GM19468 (cell line): ENCODE measurements around the gene LYSMD4.
"Not testable (repeated sequence)": the region's sequence is repeated elsewhere in the genome, so short reads cannot be mapped to it uniquely, and the experiment has no call there.

Experiments used
- ATAC-seq: cut with Tn5 transposase; IDR thresholded peaks from one replicate; pipeline ENCODE4 v1.9.1; 2021; ENCODE audit warnings: mild to moderate bottlenecking, moderate library complexity, moderate number of reproducible peaks; ENCODE audit not compliant: unreplicated experiment; ENCODE audit errors: extremely low read depth

The LYSMD4 gene

DNA sequence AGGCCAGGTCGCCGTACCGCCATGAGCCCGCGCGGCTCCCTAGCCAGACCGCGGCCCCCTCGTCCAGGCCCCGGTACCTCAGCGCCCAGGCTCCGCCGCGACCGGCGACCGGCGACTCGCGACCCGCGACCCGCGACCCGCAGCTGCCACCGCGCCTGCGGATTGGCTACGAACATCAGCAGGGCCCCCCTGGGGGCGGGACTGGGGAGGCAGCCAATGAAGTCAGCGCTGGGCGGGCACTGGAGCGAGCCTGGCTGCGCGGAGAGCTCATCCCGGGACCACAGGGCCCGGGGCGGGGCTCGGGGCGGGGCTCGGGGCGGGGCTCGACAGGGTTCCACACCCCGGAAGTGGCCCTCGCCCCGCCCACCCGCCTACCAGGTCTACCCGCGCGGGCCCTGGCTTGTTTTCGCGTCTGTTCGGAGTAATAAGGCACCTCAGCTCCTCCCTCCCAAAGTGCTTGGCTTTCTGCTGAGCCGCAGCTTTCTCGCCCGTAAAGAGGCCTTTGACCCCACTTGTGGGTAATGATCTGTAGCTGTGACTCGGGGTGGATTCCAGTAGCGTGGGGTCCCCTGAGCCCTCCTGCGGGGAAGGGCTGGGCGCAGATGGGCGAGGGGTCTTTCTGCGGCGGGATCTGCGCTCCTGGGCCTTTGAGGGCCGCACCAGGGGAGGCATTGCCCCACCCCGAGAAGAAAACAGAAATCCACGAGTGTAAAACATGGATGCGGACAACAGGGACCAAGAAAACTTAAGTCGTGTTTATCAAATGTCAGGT is at the start of gene LYSMD4:
Gene LYSMD4, minus strand, starts transcription at position 170 of the 772 bp plus-strand sequence. CDS start 1,438 bp downstream, outside the sequence.
- ATAC-seq = peak; percentile 98

DNA sequence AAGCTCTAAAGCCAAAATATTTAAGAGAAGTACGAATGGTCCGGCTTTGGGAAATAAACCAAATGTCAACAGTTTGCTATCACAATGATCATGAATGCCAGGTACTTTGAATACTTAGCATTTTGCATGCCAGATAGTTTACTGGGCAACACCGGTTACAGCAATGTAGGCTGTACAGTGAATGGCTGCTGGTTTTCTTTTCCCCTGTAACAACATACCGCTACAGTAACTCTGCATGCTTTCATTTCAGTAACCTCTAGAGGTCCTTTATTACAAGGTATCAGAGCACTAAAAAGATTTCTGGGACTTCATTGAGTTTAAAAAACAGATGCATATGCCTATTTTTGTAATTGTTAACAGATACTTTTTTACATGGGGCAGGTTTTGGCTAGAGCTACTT is 48.8 kb upstream of the LYSMD4 start:
- not testable (repeated sequence) for ATAC-seq

GRCh38 chr15:99777144-99777543 is 43.9 kb upstream of the LYSMD4 start:
- ATAC-seq = no peak

GRCh38 chr15:99764522-99764921 is 31.3 kb upstream of the LYSMD4 start:
- ATAC-seq = no peak

DNA sequence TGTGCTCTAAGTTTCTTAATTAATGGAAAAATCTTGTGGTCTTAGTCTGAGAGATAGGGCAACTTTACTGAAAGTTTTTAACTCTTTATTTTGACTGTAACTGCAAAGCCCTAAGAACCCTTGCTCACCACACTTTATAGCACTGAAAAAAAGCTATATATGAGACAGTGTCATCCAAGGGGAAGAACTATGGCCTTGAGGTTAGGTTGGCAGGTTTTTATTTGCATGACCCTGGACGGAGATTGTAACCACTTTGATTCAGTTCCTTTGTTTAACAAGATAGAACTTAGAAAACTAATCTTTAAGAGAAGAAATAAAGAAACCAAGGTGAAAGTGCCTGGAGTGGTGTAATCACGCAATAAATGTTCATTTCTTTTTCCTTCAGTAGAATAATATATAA is 30.6 kb upstream of the LYSMD4 start:
- no peak for ATAC-seq

DNA sequence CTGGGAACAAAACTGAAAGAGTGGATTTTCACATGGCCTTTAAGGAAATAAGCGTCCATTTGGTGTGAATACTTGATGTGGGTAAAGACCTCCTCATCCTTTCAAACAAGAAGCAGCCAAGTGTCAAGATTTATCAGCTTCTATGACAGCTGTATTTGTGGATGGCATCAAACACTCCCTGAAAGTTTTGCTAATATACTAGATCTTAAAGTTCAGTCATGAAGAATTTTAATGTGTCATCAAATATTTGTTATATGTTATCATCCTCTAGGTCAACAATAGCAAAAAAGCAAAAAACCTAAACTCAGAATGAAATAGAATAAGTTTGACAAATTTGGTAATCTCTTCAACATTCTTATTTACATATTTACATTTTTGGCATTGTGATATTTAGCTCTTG is 29.1 kb upstream of the LYSMD4 start:
- ATAC-seq = no peak

DNA sequence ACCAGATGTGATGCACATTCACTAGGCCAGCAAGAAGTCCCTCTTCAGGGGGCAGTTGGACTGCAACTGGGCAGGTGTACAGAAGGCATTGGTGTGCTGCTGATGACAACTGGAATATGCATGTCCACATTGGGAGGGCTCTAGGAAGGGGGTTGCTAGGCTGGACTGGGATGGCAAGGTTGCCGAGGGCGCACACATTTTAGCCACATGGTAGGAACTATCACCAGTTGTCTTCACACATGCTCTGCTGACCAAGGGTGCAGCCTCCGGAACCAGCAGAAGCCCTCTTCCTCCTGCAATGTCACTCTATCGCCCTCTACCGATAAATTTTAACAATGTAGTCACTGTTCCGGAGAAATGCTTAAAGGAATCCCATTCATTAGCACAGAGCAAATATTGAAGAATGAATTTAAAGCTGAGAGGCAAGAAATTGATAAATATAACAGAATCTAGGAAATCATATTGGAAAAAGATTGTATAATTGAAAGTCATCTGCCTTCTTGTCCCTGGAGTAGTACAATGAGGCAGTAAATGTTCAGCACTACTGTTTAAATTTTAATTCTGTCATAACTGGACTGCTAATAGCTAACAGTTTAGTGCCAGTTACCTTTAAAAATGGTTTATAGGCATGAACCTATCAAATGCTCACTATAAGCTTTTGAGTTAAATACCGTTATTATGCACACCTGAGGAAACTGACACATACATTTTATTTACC is 22.6 kb upstream of the LYSMD4 start:
- ATAC-seq = peak; percentile 69

DNA sequence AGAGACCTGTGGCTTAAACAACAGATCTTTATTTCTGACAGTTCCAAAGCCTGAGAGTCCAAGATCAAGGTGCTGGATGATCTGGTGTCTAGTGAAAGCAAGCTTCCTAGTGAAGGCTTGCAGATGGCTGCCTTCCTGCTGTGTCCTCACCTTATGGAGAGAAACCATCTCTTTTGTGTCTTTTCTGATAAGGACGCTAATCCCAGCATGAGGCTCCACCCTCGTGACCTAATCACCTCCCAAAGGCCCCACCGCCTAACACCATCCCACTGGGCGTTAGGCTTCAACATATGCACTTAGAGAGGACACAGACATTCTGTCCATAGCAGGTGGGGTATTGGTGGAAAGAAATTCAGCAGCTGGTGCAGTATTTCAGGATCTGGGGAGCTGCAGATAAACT is 19.8 kb upstream of the LYSMD4 start:
- no peak for ATAC-seq

DNA sequence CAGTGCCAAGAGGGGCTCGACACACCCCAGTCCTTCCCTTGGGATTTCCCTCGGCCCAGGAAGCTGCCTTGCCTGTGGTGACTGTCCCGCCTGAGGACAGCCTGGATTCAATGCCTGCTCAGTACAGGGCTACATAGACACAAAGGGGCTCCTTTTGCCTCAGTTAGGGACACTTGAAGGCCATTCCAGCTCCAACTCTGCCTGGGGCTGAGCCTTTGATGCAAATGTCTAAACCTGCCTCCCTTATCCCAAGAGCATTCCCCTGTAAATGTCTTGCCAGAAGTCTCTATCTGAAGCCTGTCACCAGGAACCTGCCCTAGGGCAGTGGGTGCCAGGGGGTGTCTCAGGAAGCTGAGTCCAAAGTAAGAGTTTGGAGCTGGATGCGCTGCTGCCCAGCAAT is 19.3 kb upstream of the LYSMD4 start:
- no peak for ATAC-seq

GRCh38 chr15:99750326-99750725 is 17.1 kb upstream of the LYSMD4 start:
- ATAC-seq = not testable (repeated sequence)

DNA sequence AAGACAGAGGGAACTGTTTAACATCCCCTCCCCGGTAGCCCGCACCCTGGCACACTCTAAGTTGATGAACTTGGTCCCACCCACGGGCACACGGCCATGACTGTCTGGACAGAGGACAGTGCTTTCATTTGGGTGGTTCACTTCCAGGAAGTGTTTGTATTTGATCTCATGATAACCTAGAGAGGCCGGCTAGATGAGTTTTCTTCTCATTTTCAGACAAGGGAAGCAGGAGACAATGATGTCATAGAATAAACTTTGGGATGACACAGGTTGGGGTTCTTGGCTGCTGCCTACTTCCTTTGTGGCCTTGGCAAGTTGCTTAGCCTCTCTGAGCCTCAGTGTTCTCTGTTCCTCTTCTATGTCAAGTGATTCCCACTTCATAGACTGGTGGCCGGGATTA is 16.1 kb upstream of the LYSMD4 start:
- no peak for ATAC-seq

DNA sequence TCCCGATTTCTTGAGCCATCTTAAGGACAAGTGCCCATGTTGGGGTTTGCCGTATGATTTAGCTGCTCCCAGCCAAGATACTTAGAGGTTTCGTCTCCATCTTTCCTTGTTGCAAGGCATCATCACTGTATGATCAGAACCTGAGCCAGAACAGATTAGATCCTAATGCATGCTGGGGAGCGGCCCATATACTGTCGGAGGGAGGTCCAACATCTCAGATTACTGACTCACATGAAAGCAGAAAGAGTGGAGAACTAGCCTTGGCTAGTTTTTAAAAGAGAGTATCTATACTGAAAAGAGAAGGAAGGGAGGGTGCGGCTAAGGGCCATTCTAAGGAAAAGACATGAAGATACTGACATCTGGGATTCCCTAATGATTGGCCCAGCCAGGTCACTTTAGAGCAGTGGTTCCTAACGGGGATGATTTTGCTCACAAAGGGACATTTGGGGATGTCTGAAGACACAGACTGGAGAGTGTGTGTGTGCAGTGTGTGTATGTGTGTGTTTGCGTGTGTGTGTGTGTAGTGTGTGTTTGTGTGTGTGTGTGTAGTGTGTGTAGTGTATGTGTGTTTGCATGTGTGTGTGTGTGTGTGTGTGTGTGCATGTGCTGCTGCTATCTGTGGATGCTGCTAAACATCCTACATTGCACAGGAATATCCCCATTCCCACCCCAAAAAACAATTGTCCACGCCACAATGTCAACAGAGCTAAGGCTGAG is 12.3 kb upstream of the LYSMD4 start:
- no peak for ATAC-seq

- no peak for ATAC-seq
Measured at GRCh38 chr15:99744142-99744541, 10.9 kb upstream of the LYSMD4 start.

DNA sequence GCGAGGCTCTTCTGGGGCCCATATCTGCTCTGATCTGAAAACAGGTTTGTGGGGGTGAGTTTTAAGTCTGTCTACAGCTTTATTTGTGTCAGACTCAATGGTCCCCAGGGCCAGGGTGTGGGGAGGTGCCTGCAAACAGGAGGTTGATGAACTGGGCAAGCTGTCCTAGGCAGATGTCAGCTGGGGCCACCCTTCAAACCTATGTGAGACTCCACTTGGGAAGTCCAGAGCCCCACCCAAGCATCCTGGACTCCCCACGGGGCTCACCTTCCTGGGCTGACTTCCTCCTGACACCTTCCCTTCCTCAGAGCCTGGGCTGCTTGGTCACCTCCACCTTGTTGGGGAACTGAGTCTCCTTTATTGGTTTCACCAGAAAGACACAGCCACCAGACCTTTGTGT is 8.6 kb upstream of the LYSMD4 start:
- ATAC-seq = no peak

DNA sequence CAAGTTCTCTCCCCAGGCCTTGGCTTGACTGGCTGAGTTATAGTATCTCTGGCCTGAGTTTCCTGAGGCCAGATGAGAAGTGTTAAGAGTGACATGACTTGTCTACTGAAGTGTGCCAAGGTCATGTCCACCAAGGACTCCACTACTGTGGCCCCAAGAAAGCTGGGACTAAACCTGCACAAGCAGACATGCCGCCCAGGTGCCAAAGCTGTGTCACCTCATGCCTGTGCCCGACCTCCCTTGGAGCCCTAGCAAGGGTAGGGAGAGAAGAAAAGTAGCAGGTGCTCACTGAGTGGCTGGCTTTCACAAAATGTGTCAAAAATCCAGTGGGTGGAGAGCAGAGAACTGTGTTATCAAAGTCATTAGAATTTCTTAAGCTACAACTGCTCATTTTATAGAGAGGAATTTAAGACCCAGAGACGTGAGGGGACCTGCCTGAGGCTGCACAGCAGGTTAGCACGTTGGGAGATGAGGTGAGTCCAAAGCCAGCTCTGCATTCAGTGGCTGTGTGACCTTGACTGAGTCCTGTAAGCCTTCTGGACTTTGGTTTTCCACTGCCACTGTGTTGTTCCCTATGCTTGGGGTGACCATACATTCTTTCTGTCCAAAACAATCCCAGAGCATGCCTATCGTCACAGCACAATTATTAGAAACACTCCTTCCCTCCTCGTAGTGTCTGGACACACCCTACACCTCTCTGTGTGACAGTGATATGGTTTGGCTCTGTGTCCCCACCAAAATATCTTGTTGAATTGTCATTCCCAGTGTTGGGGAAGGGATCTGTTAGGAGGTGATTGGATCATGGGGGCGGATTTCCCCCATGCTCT is 5.0 kb upstream of the LYSMD4 start:
- no peak for ATAC-seq

GRCh38 chr15:99736702-99737101 is 3.5 kb upstream of the LYSMD4 start:
- ATAC-seq = no peak

DNA sequence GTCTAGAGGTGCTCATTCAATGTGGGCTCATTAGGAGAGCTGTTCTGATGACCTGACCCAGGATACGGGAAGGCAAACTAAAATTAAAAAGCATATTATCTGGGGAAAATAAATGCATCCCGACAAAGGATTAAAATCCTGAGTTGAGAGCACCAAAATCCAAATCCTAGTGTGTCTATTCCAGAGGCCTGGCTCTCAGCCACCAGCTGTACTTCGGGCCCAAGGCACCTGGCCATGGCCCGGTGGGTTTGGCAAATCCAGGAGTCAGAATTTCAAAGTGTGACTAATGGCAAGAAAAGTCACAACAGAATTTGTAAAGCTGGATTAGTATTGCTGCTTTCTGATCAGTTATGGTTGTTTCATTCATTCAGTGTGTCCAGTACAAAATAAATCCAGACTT is 2.6 kb upstream of the LYSMD4 start:
- no peak for ATAC-seq

- no peak for ATAC-seq
Measured at GRCh38 chr15:99734575-99734974, 1.3 kb upstream of the LYSMD4 start.

- ATAC-seq = not testable (repeated sequence)
Measured at GRCh38 chr15:99734040-99734291, 729 bp upstream of the LYSMD4 start.

DNA sequence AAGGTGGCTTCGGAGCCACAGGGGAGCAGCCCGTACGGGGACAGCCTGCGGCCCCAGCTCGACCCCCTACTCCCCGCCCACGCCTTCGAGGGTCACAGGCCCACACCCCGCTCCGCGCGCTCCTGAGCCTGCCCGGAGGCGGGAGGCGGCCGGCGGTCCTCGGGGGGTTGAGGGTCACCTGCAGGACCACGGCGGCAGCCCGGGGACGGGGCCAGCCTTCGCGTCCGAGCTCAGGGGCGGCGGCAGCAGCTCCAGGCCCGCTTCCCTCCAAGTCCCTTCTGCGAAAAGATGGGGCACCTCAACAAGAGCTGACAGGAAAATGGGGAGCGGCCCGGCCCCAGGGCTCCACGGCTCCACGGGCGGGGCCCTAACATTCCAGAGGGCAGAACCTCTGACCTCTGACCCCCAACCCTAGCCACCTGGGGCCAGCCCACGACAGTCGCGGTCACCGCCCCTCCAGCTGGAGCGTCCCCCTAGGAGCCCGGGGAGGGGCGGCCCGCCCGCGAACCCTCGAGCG is 428 bp downstream of the LYSMD4 start:
- peak; percentile 3 for ATAC-seq
